Measurements from ENCODE around the gene SCARF1.

GRCh38 chr17:1593630-1593931, 52.0 kb downstream of the SCARF1 start:
- TF ChIP-seq CTCF (IDR thresholded peaks at IDR 0.05 in 8 of 11, conservative IDR thresholded peaks at IDR 0.05 in 3 of 11) (no peak), POLR2AphosphoS5 (IDR thresholded peaks at IDR 0.05) (no peak), POLR2A (IDR thresholded peaks at IDR 0.05) (no peak)
